ENCODE measurements around the gene CFAP157.

- TF ChIP-seq, protein P1, sequence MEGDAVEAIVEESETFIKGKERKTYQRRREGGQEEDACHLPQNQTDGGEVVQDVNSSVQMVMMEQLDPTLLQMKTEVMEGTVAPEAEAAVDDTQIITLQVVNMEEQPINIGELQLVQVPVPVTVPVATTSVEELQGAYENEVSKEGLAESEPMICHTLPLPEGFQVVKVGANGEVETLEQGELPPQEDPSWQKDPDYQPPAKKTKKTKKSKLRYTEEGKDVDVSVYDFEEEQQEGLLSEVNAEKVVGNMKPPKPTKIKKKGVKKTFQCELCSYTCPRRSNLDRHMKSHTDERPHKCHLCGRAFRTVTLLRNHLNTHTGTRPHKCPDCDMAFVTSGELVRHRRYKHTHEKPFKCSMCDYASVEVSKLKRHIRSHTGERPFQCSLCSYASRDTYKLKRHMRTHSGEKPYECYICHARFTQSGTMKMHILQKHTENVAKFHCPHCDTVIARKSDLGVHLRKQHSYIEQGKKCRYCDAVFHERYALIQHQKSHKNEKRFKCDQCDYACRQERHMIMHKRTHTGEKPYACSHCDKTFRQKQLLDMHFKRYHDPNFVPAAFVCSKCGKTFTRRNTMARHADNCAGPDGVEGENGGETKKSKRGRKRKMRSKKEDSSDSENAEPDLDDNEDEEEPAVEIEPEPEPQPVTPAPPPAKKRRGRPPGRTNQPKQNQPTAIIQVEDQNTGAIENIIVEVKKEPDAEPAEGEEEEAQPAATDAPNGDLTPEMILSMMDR (IDR thresholded peaks at IDR 0.05; ENCODE audit: poor library complexity) = peak; percentile 12
- TF ChIP-seq EZH2 (IDR thresholded peaks at IDR 0.05; ENCODE audit: borderline replicate concordance) = no peak
These were observed 57.2 kb downstream of the CFAP157 start for GRCh38 chr9:127763918-127764384.

Measured in hepatocyte (in vitro differentiated cells).